Hepatocyte (in vitro differentiated cells): ENCODE data around the gene SNAI3. TPM values are rescaled to one million over a fixed set of nuclear protein-coding genes. Genes with fewer than 3 reads are reported as not detected.

Experiments used
- DNase-seq: peaks from one replicate; pipeline ENCODE4 v3.0.0-alpha.2; 2016; ENCODE audit warnings: low spot score
- H2AFZ ChIP-seq: fragments of 200-600 bp; sonication (generic); 2 replicates; pipeline ENCODE4 v1.6.0; 2016; ENCODE audit warnings: antibody characterized with exemption, mild to moderate bottlenecking
- H3K27ac ChIP-seq: fragments of 200-600 bp; sonication (generic); 2 replicates; pipeline ENCODE4 v1.5.1; 2016; ENCODE audit warnings: mild to moderate bottlenecking
- H3K27me3 ChIP-seq: fragments of 200-600 bp; sonication (generic); 2 replicates; pipeline ENCODE4 v1.6.1; 2016
- H3K36me3 ChIP-seq: fragments of 200-600 bp; sonication (generic); replicated peaks from 2 replicates; pipeline ENCODE4 v1.5.1; 2016; ENCODE audit warnings: low read depth; ENCODE audit not compliant: insufficient read depth
- H3K4me1 ChIP-seq: fragments of 200-600 bp; sonication (generic); 2 replicates; pipeline ENCODE4 v1.5.1; 2016; ENCODE audit warnings: mild to moderate bottlenecking, moderate library complexity; ENCODE audit not compliant: insufficient read depth
- H3K4me2 ChIP-seq: fragments of 200-600 bp; sonication (generic); 2 replicates; pipeline ENCODE4 v1.6.0; 2016
- H3K4me3 ChIP-seq: fragments of 200-600 bp; sonication (generic); 2 replicates; pipeline ENCODE4 v1.5.1; 2016; ENCODE audit warnings: mild to moderate bottlenecking
- H3K79me2 ChIP-seq: fragments of 200-600 bp; sonication (generic); 2 replicates; pipeline ENCODE4 v1.6.0; 2017; ENCODE audit warnings: mild to moderate bottlenecking
- H3K9me2 ChIP-seq: fragments of 200-600 bp; sonication (generic); replicated peaks from 2 replicates; pipeline ENCODE4 v1.6.0; 2017; ENCODE audit warnings: mild to moderate bottlenecking; ENCODE audit not compliant: insufficient read depth
- H3K9me3 ChIP-seq: fragments of 200-600 bp; sonication (generic); 2 replicates; pipeline ENCODE4 v1.5.1; 2016; ENCODE audit warnings: low read depth, mild to moderate bottlenecking
- H4K20me1 ChIP-seq: fragments of 200-600 bp; sonication (generic); 2 replicates; pipeline ENCODE4 v1.6.0; 2016; ENCODE audit warnings: mild to moderate bottlenecking; ENCODE audit not compliant: insufficient read depth, poor library complexity, severe bottlenecking
- EZH2 ChIP-seq: fragments of 200-600 bp; sonication (generic); IDR thresholded peaks from 2 replicates; pipeline ENCODE4 v1.6.1; 2016; ENCODE audit warnings: antibody characterized with exemption, mild to moderate bottlenecking, borderline replicate concordance
- EZH2phosphoT487 ChIP-seq: fragments of 200-600 bp; sonication (generic); IDR thresholded peaks from one replicate; pipeline ENCODE4 v1.6.1; 2018; ENCODE audit warnings: antibody characterized with exemption, mild to moderate bottlenecking, low read depth, moderate library complexity; ENCODE audit not compliant: unreplicated experiment, severe bottlenecking
- WGBS: methylation state at CpG from one replicate; pipeline ENCODE4 v1.1.6; 2016; ENCODE audit warnings: low lambda C conversion rate; ENCODE audit errors: missing lambda C conversion rate; 5-methylcytosine and 5-hydroxymethylcytosine counted together
- polyA plus RNA-seq: library from polyadenylated mRNA; unstranded; fragments of >200 nt; fragmentation: Nextera tagmentation; extraction: Ambion mirVana; gene quantifications from 2 replicates; pipeline ENCODE4 v1.2.1, GENCODE V29; 2016
- total RNA-seq: library from RNA; depleted of rRNA; stranded (reverse); fragments of >200 nt; gene quantifications from 2 replicates; pipeline ENCODE4 v1.2.3, GENCODE V29; 2014
- TF ChIP-seq, protein P1 (sequence below): fragments of 200-600 bp; sonication (generic); IDR thresholded peaks from 2 replicates; pipeline ENCODE4 v1.5.1; 2016; ENCODE audit warnings: antibody characterized with exemption, mild to moderate bottlenecking; ENCODE audit not compliant: poor library complexity

Gene SNAI3
- total and polyA plus RNA-seq, 2 experiments from 2014 or later = 1.7 to 5.0 TPM

DNA sequence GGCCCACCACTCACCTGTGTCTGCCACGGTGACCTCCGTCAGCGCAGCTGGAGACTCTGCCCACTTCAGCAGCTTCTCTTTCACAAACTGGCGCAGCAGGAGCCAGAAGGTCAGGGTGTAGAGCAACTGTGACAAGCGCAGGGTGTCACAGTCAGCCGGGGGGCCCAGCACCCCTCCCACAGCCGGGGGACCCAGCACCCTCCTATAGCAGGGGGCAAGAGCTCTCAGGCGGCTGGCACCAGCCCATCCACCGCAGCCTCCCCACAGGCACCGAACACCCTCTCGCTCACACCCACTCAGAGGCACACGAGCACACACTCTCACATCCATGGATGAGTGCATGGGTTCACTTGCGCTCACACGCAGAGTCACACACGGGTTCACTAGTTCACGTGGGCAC lies 48.8 kb upstream of the SNAI3 start:
- no peak overlapping the region for H3K27ac ChIP-seq
- no peaks in the 10 kb centered on the region for H3K9me3 ChIP-seq
- no peaks in the 10 kb centered on the region for H3K79me2 ChIP-seq
- WGBS = 94% methylated on average over 16 of the region's 16 CpGs
- H2AFZ ChIP-seq = no peak overlapping the region
- no peak overlapping the region for H3K4me2 ChIP-seq
- no peak for DNase-seq
- H3K36me3 ChIP-seq = no peaks in the 10 kb centered on the region
- H4K20me1 ChIP-seq = no peaks in the 10 kb centered on the region
- no peak overlapping the region for H3K4me3 ChIP-seq
- H3K9me2 ChIP-seq = no peaks in the 10 kb centered on the region
- H3K27me3 ChIP-seq = no peaks in the 10 kb centered on the region
- TF ChIP-seq, protein P1, sequence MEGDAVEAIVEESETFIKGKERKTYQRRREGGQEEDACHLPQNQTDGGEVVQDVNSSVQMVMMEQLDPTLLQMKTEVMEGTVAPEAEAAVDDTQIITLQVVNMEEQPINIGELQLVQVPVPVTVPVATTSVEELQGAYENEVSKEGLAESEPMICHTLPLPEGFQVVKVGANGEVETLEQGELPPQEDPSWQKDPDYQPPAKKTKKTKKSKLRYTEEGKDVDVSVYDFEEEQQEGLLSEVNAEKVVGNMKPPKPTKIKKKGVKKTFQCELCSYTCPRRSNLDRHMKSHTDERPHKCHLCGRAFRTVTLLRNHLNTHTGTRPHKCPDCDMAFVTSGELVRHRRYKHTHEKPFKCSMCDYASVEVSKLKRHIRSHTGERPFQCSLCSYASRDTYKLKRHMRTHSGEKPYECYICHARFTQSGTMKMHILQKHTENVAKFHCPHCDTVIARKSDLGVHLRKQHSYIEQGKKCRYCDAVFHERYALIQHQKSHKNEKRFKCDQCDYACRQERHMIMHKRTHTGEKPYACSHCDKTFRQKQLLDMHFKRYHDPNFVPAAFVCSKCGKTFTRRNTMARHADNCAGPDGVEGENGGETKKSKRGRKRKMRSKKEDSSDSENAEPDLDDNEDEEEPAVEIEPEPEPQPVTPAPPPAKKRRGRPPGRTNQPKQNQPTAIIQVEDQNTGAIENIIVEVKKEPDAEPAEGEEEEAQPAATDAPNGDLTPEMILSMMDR = no peak
- TF ChIP-seq EZH2phosphoT487 (no peak), EZH2 (no peak)
- no peaks in the 10 kb centered on the region for H3K4me1 ChIP-seq

DNA sequence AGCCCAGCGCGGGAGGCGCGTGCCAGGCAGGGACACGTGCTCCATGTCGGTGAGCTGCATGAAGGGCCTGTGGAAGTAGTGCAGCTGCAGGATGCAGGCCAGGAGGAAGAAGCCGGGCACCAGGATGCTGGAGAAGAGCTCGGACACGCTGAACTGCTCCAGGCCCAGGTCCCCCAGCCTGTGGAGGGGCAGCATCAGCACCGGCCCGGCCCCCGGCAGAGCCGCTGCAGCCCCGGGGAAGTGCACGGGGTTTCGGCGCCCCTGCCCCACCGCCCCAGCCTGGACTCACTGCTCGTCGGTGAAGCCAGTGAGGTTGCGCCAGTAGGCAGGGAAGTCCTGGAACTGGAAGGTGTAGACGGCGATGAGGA lies 48.0 kb upstream of the SNAI3 start:
- H4K20me1 ChIP-seq = no peaks in the 10 kb centered on the region
- no peak overlapping the region for H3K4me2 ChIP-seq
- no peak overlapping the region for H3K4me3 ChIP-seq
- no peaks in the 10 kb centered on the region for H3K36me3 ChIP-seq
- H3K9me2 ChIP-seq = no peaks in the 10 kb centered on the region
- no peak for DNase-seq
- no peaks in the 10 kb centered on the region for H3K79me2 ChIP-seq
- H3K9me3 ChIP-seq = no peaks in the 10 kb centered on the region
- no peaks in the 10 kb centered on the region for H3K27me3 ChIP-seq
- no peak overlapping the region for H3K27ac ChIP-seq
- TF ChIP-seq, protein P1 = no peak
- TF ChIP-seq EZH2phosphoT487 = no peak
- no peak for TF ChIP-seq EZH2
- whole genome bisulfite sequencing = 96% methylated on average over 23 of the region's 23 CpGs
- H2AFZ ChIP-seq = no peak overlapping the region
- H3K4me1 ChIP-seq = no peaks in the 10 kb centered on the region

DNA sequence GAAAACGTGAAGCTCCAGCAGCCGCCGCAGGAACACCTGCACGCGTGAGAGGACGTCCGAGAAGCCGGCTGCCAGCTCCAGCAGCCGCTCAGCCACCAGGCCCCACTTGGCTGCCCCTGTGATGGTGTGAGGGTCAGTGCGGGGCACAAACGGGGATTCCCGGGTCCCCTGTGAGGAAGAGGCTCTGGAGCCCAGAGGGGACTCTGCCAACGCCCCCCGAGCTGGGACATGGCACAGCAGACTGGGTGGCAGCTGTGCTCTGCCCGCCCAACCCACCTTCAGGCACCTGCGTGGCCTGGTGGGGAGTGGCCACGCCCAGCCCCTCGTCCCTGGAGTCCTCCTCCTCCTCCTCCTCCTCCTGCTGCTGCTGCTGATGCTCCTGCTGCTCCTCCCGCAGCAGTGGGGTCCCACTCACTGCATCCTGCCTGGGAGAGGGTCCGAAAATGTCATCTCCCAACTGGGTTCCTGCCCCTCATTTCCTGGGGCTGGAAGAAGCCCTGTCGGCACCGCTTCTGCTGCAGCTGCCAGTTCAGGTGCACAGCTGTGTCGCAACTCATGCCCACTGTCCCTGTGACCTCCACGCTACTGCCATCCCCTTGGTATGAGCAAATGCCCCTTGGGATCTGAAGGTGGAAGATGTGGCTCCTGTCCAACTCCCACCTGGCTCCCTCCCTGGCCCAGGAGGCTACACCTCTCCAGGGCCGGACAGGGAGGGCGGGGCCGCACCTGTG lies 47.5 kb upstream of the SNAI3 start:
- Histone ChIP-seq H3K79me2 (no peaks in the 10 kb centered on the region), H3K4me1 (no peaks in the 10 kb centered on the region), H3K9me2 (no peaks in the 10 kb centered on the region), H3K4me2 (no peak overlapping the region), H3K27ac (no peak overlapping the region), H3K27me3 (no peaks in the 10 kb centered on the region), H3K9me3 (no peaks in the 10 kb centered on the region), H3K36me3 (no peaks in the 10 kb centered on the region), H2AFZ (no peak overlapping the region), H3K4me3 (no peak overlapping the region), H4K20me1 (no peaks in the 10 kb centered on the region)
- WGBS = 95% methylated on average over 26 of the region's 27 CpGs
- no peak for TF ChIP-seq EZH2
- TF ChIP-seq EZH2phosphoT487 = no peak
- TF ChIP-seq, protein P1 = no peak
- DNase-seq = no peak
